SK-N-SH (cell line): ENCODE data around the gene ZNF627. TPM values are rescaled to one million over a fixed set of nuclear protein-coding genes. Genes with fewer than 3 reads are reported as not detected.

Experiments
- CTCF ChIA-PET: fragments of 300-600, 350-600 bp; formaldehyde crosslinking; extraction: SDS; loops from one replicate; lab custom pipeline; 2021; lab: Yijun Ruan, JAX
- POLR2A ChIA-PET: fragments of 350-600 bp; sonication (Branson Sonifier 250); formaldehyde crosslinking; extraction: SDS; loops from one replicate; lab custom pipeline; 2020; ENCODE audit warnings: antibody characterized with exemption, inconsistent platforms; lab: Yijun Ruan, JAX
- DNase-seq: peaks from one replicate; pipeline ENCODE4 v3.0.0; 2012
- H2AFZ ChIP-seq: fragments of 200-600 bp; sonication (generic); 2 replicates; pipeline ENCODE4 v1.8.1; 2016; ENCODE audit warnings: antibody characterized with exemption, mild to moderate bottlenecking, low read depth
- H3F3A ChIP-seq: fragments of 200-600 bp; sonication (generic); replicated peaks from 2 replicates; pipeline ENCODE3; 2016; ENCODE audit warnings: antibody characterized with exemption, mild to moderate bottlenecking; ENCODE audit not compliant: insufficient read depth
- H3K27ac ChIP-seq, 2 experiments: fragments of 200-500 bp in 1 of 2; fragments of 200-600 bp in 1 of 2; sonication (Bioruptor generic) in 1 of 2; sonication (generic), shearing (Covaris generic) in 1 of 2; 2 replicates each; pipeline versions ENCODE4 v1.5.1 to v1.6.1; 2014 to 2016; ENCODE audit warnings: low read depth in 2 of 2, inconsistent platforms in 1 of 2, low read length in 1 of 2, mild to moderate bottlenecking in 1 of 2, mixed read lengths in 1 of 2
- H3K27me3 ChIP-seq: fragments of 200-600 bp; sonication (generic), shearing (Covaris generic); 2 replicates; pipeline ENCODE4 v1.6.1; 2016; ENCODE audit warnings: mixed run types; ENCODE audit not compliant: insufficient read depth
- H3K36me3 ChIP-seq, 2 experiments: fragments of 200-500 bp in 1 of 2; fragments of 200-600 bp in 1 of 2; sonication (Bioruptor generic) in 1 of 2; sonication (generic) in 1 of 2; replicated peaks in 1 of 2; 2 replicates each; pipeline versions ENCODE3 to v1.5.1; 2014 to 2016; ENCODE audit warnings: low read length in 1 of 2, mild to moderate bottlenecking in 1 of 2; ENCODE audit not compliant: insufficient read depth in 2 of 2, control insufficient read depth in 1 of 2
- H3K4me1 ChIP-seq, 2 experiments: fragments of 200-500 bp in 1 of 2; fragments of 200-600 bp in 1 of 2; sonication (Bioruptor generic) in 1 of 2; sonication (generic), shearing (Covaris generic) in 1 of 2; 2 replicates each; pipeline versions ENCODE4 v1.5.1 to v1.6.1; 2014 to 2016; ENCODE audit warnings: low read depth in 1 of 2, low read length in 1 of 2, mixed run types in 1 of 2; ENCODE audit not compliant: insufficient read depth in 2 of 2, control insufficient read depth in 1 of 2
- H3K4me2 ChIP-seq: fragments of 200-600 bp; sonication (generic), shearing (Covaris generic); 2 replicates; pipeline ENCODE4 v1.6.1; 2017; ENCODE audit warnings: mixed run types
- H3K4me3 ChIP-seq, 2 experiments: fragments of 200-500 bp in 1 of 2; fragments of 200-600 bp in 1 of 2; sonication (Bioruptor generic) in 1 of 2; sonication (generic), shearing (Covaris generic) in 1 of 2; 2 replicates each; pipeline versions ENCODE4 v1.5.1 to v1.8.1; 2014 to 2016; ENCODE audit warnings: low read depth in 2 of 2, inconsistent platforms in 1 of 2, low read length in 1 of 2, mild to moderate bottlenecking in 1 of 2, mixed read lengths in 1 of 2, moderate library complexity in 1 of 2
- H3K79me2 ChIP-seq: fragments of 200-600 bp; sonication (generic); 2 replicates; pipeline ENCODE4 v1.8.1; 2017; ENCODE audit warnings: mild to moderate bottlenecking; ENCODE audit not compliant: insufficient read depth
- H3K9ac ChIP-seq: fragments of 200-600 bp; sonication (generic); 2 replicates; pipeline ENCODE4 v1.6.1; 2017; ENCODE audit warnings: mixed run types
- H3K9me2 ChIP-seq: fragments of 200-600 bp; sonication (generic); 2 replicates; pipeline ENCODE4 v1.6.1; 2017; ENCODE audit warnings: mixed run types
- H3K9me3 ChIP-seq: fragments of 200-600 bp; sonication (generic); 2 replicates; pipeline ENCODE4 v1.6.1; 2017; ENCODE audit warnings: mixed run types, mild to moderate bottlenecking, moderate library complexity
- H4K20me1 ChIP-seq: fragments of 200-600 bp; sonication (generic); 2 replicates; pipeline ENCODE4 v1.6.1; 2017; ENCODE audit warnings: mild to moderate bottlenecking, mixed run types; ENCODE audit not compliant: insufficient read depth
- CHD2 ChIP-seq: fragments of 150-350 bp; IDR thresholded peaks from 2 replicates; pipeline ENCODE4 v1.6.1; 2018; ENCODE audit warnings: low read length; ENCODE audit not compliant: partially characterized antibody
- ELF1 ChIP-seq: IDR thresholded peaks from 2 replicates; pipeline ENCODE4 v1.4.0; 2012
- EP300 ChIP-seq, 2 experiments: IDR thresholded peaks; 2 replicates each; pipeline versions ENCODE4 v1.4.0 to v1.6.1; 2012; ENCODE audit warnings: borderline replicate concordance in 1 of 2, low read depth in 1 of 2, low read length in 1 of 2
- EZH2phosphoT487 ChIP-seq: fragments of 200-600 bp; sonication (generic); IDR thresholded peaks from 2 replicates; pipeline ENCODE4 v1.6.1; 2017; ENCODE audit warnings: low read depth, mixed run types, mild to moderate bottlenecking, antibody characterized with exemption, moderate library complexity, borderline replicate concordance
- GABPA ChIP-seq: IDR thresholded peaks from 2 replicates; pipeline ENCODE4 v1.4.0; 2012; ENCODE audit warnings: low read depth, mild to moderate bottlenecking
- JUND ChIP-seq: IDR thresholded peaks from 2 replicates; pipeline ENCODE4 v1.4.0; 2012
- MAX ChIP-seq: IDR thresholded peaks from 2 replicates; pipeline ENCODE4 v1.4.0; 2012; ENCODE audit warnings: low read depth
- MEF2A ChIP-seq: IDR thresholded peaks from 2 replicates; pipeline ENCODE4 v1.4.0; 2012; ENCODE audit warnings: low read depth, borderline replicate concordance
- MXI1 ChIP-seq: IDR thresholded peaks from 2 replicates; pipeline ENCODE4 v1.6.1; 2012; ENCODE audit warnings: mild to moderate bottlenecking, low read depth, low read length, improper control_type of control experiment
- NFIC ChIP-seq: IDR thresholded peaks from 2 replicates; pipeline ENCODE4 v1.4.0; 2012; ENCODE audit warnings: borderline replicate concordance
- RAD21 ChIP-seq: IDR thresholded peaks from 2 replicates; pipeline ENCODE4 v1.6.1; 2012; ENCODE audit warnings: mild to moderate bottlenecking, low read length
- RXRA ChIP-seq: IDR thresholded peaks from 2 replicates; pipeline ENCODE4 v1.4.0; 2012; ENCODE audit warnings: low read depth, mild to moderate bottlenecking, borderline replicate concordance
- SIN3A ChIP-seq: IDR thresholded peaks from 2 replicates; pipeline ENCODE4 v1.6.1; 2012; ENCODE audit warnings: low read depth, mild to moderate bottlenecking, low read length, moderate library complexity, borderline replicate concordance
- SMC3 ChIP-seq: IDR thresholded peaks from 2 replicates; pipeline ENCODE4 v1.6.1; 2012; ENCODE audit warnings: low read depth, low read length, improper control_type of control experiment
- TAF1 ChIP-seq: IDR thresholded peaks from 2 replicates; pipeline ENCODE4 v1.6.1; 2012; ENCODE audit warnings: low read depth, mild to moderate bottlenecking, low read length, moderate library complexity, borderline replicate concordance
- TEAD4 ChIP-seq: IDR thresholded peaks from 2 replicates; pipeline ENCODE4 v1.4.0; 2012; ENCODE audit warnings: mild to moderate bottlenecking, borderline replicate concordance; ENCODE audit not compliant: insufficient read depth
- USF2 ChIP-seq: fragments of 150-350 bp; IDR thresholded peaks from 2 replicates; pipeline ENCODE4 v1.6.1; 2017; ENCODE audit warnings: antibody characterized with exemption, low read length, low read depth, borderline replicate concordance
- WGBS: methylation state at CpG from one replicate; pipeline ENCODE4 v1.1.6; 2017; ENCODE audit warnings: low lambda C conversion rate; 5-methylcytosine and 5-hydroxymethylcytosine counted together
- polyA plus RNA-seq, 3 experiments: library from polyadenylated mRNA; depleted of rRNA; stranded (reverse); fragments of >200 nt; gene quantifications; 2 replicates each; pipeline ENCODE4 v1.2.3, GENCODE V29; 2012
- TF ChIP-seq, protein P1 (sequence below): IDR thresholded peaks from 2 replicates; pipeline ENCODE4 v1.6.1; 2012; ENCODE audit warnings: mild to moderate bottlenecking, low read depth, low read length, moderate library complexity
- TF ChIP-seq, protein P2 (sequence below): IDR thresholded peaks from 2 replicates; pipeline ENCODE4 v1.4.0; 2012; ENCODE audit warnings: low read depth, borderline replicate concordance
- TF ChIP-seq, protein P3 (sequence below): IDR thresholded peaks from 2 replicates; pipeline ENCODE4; 2012
- TF ChIP-seq, protein P4 (sequence below): fragments of 200-600 bp; sonication (generic); IDR thresholded peaks from 2 replicates; pipeline ENCODE4 v1.6.1; 2017; ENCODE audit warnings: antibody characterized with exemption, mild to moderate bottlenecking, moderate library complexity

Gene ZNF627
- polyA plus RNA-seq, 1 of the 3 experiments (the other 2 are of a cell fraction), result 5.8 TPM

GRCh38 chr19:11659612-11660011, 62.3 kb downstream of the ZNF627 start:
- POLR2A ChIA-PET, result no interaction called here
- peak; percentile 51 for DNase-seq
- no peaks in the 10 kb centered on the region for H3K79me2 ChIP-seq

More at GRCh38 chr19:11659612-11660011, 62.3 kb downstream of the ZNF627 start:
- no peaks in the 10 kb centered on the region for H3K4me1 ChIP-seq
- CTCF ChIA-PET, result interaction anchor here (0.7 to 1.6 kb wide), 5 partner anchors 40 to 329 kb away, joined by 3 to 7 read pairs (median 3); no protein-coding TSS in a partner anchor
- H3K36me3 ChIP-seq, result no peaks in the 10 kb centered on the region
- 100% methylated on average over 1 of the region's 1 CpG for WGBS
- H3K9me3 ChIP-seq, result no peaks in the 10 kb centered on the region
- no peaks in the 10 kb centered on the region for H3K9me2 ChIP-seq
- no peak overlapping the region for H3K9ac ChIP-seq
- no peak overlapping the region for H3K4me2 ChIP-seq
- no peak overlapping the region for H3K27ac ChIP-seq
- H3K27me3 ChIP-seq, result no peaks in the 10 kb centered on the region
- H4K20me1 ChIP-seq, result no peaks in the 10 kb centered on the region
- no peak overlapping the region for H3K4me3 ChIP-seq
- TF ChIP-seq, protein P1, sequence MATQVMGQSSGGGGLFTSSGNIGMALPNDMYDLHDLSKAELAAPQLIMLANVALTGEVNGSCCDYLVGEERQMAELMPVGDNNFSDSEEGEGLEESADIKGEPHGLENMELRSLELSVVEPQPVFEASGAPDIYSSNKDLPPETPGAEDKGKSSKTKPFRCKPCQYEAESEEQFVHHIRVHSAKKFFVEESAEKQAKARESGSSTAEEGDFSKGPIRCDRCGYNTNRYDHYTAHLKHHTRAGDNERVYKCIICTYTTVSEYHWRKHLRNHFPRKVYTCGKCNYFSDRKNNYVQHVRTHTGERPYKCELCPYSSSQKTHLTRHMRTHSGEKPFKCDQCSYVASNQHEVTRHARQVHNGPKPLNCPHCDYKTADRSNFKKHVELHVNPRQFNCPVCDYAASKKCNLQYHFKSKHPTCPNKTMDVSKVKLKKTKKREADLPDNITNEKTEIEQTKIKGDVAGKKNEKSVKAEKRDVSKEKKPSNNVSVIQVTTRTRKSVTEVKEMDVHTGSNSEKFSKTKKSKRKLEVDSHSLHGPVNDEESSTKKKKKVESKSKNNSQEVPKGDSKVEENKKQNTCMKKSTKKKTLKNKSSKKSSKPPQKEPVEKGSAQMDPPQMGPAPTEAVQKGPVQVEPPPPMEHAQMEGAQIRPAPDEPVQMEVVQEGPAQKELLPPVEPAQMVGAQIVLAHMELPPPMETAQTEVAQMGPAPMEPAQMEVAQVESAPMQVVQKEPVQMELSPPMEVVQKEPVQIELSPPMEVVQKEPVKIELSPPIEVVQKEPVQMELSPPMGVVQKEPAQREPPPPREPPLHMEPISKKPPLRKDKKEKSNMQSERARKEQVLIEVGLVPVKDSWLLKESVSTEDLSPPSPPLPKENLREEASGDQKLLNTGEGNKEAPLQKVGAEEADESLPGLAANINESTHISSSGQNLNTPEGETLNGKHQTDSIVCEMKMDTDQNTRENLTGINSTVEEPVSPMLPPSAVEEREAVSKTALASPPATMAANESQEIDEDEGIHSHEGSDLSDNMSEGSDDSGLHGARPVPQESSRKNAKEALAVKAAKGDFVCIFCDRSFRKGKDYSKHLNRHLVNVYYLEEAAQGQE, result no peak
- no peak for TF ChIP-seq MEF2A
- TF ChIP-seq, protein P2, sequence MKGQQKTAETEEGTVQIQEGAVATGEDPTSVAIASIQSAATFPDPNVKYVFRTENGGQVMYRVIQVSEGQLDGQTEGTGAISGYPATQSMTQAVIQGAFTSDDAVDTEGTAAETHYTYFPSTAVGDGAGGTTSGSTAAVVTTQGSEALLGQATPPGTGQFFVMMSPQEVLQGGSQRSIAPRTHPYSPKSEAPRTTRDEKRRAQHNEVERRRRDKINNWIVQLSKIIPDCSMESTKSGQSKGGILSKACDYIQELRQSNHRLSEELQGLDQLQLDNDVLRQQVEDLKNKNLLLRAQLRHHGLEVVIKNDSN, result no peak
- TF ChIP-seq ELF1, result no peak
- TF ChIP-seq RAD21, result peak; percentile 63
- TF ChIP-seq RXRA, result no peak
- no peak for TF ChIP-seq NFIC
- TF ChIP-seq EZH2phosphoT487, result no peak
- no peak for TF ChIP-seq GABPA
- no peak for TF ChIP-seq SIN3A
- TF ChIP-seq MXI1, result no peak
- no peak for TF ChIP-seq CHD2
- TF ChIP-seq, protein P3, sequence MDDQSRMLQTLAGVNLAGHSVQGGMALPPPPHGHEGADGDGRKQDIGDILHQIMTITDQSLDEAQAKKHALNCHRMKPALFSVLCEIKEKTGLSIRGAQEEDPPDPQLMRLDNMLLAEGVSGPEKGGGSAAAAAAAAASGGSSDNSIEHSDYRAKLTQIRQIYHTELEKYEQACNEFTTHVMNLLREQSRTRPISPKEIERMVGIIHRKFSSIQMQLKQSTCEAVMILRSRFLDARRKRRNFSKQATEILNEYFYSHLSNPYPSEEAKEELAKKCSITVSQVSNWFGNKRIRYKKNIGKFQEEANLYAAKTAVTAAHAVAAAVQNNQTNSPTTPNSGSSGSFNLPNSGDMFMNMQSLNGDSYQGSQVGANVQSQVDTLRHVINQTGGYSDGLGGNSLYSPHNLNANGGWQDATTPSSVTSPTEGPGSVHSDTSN, result no peak
- peak; percentile 19; the same call in 1 of the 2 replicates for TF ChIP-seq SMC3
- TF ChIP-seq TAF1, result no peak
- no peak for TF ChIP-seq TEAD4
- TF ChIP-seq, protein P4, sequence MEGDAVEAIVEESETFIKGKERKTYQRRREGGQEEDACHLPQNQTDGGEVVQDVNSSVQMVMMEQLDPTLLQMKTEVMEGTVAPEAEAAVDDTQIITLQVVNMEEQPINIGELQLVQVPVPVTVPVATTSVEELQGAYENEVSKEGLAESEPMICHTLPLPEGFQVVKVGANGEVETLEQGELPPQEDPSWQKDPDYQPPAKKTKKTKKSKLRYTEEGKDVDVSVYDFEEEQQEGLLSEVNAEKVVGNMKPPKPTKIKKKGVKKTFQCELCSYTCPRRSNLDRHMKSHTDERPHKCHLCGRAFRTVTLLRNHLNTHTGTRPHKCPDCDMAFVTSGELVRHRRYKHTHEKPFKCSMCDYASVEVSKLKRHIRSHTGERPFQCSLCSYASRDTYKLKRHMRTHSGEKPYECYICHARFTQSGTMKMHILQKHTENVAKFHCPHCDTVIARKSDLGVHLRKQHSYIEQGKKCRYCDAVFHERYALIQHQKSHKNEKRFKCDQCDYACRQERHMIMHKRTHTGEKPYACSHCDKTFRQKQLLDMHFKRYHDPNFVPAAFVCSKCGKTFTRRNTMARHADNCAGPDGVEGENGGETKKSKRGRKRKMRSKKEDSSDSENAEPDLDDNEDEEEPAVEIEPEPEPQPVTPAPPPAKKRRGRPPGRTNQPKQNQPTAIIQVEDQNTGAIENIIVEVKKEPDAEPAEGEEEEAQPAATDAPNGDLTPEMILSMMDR, result peak; percentile 45
- TF ChIP-seq USF2, result no peak
- no peak for TF ChIP-seq JUND
- no peak for TF ChIP-seq EP300 (IDR thresholded peaks at IDR 0.05; ENCODE audit: borderline replicate concordance in 1 of 2, low read depth in 1 of 2, low read length in 1 of 2)
- TF ChIP-seq MAX, result no peak
- TF ChIP-seq, all 33 proteins: peak for 3
- no peak overlapping the region for H2AFZ ChIP-seq
- no peaks in the 10 kb centered on the region for H3F3A ChIP-seq
